ENCODE results near the gene ZNF521. TPM values are rescaled to one million over a fixed set of nuclear protein-coding genes. Genes with fewer than 3 reads are reported as not detected.

ZNF521 gene
- total and polyA plus RNA-seq, 10 of the 15 experiments (the other 5 are each of a cell fraction or from before 2014, with no cell fraction given): 0.02 to 0.05 (median 0.04) TPM; not detected in 6

DNA sequence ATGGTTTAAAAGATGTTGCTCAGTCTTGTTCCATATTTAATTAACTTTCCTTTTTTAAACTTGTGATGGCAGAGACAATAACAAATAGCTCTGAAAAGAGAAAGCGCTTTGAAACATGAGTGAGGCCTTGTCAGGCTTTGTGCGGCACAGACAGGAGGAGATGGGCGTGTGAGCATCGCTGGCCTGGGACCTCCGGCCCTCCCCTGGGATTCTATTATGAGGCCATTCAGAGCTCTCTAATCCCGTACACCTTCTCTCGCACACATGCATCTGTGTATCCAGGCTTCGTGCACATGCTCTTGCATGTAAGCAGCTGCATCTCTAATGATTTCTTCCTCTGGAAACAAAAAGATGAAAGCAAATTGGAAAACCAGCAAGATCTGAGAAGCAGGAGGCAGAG, 313.7 kb downstream of the ZNF521 start:
- SMC1A ChIA-PET (ENCODE audit: uncharacterized antibody, unreplicated experiment): no interaction called here
- BruUV-seq (replicated peaks): no TSS peak

GRCh38 chr18:25033747-25034471, 318.1 kb downstream of the ZNF521 start:
- Histone ChIP-seq H4K20me1 (ENCODE audit: control insufficient read depth, insufficient read depth) (no peaks in the 10 kb centered on the region), H3K79me2 (ENCODE audit: control insufficient read depth, insufficient read depth, low read length) (no peaks in the 10 kb centered on the region), H3K4me1 (ENCODE audit: control insufficient read depth, insufficient read depth, low read length) (no peaks in the 10 kb centered on the region), H3K4me3 (no peak overlapping the region), H3K27ac (ENCODE audit: control insufficient read depth, insufficient read depth) (no peak overlapping the region), H3K9me3 (replicated peaks; ENCODE audit: control insufficient read depth, insufficient read depth, low read length) (no peaks in the 10 kb centered on the region), H3K36me3 (ENCODE audit: control insufficient read depth in 2 of 2, insufficient read depth in 2 of 2, low read length in 1 of 2) (no peaks in the 10 kb centered on the region), H3K4me2 (ENCODE audit: control insufficient read depth, insufficient read depth) (no peak overlapping the region), H3K9ac (ENCODE audit: control insufficient read depth, insufficient read depth, low read length) (no peak overlapping the region), H2AFZ (ENCODE audit: control insufficient read depth, low read depth, low read length) (no peak overlapping the region), H3K27me3 (replicated peaks in 1 of 2; ENCODE audit: control insufficient read depth in 2 of 2, insufficient read depth in 2 of 2, low read length in 1 of 2) (no peaks in the 10 kb centered on the region)
- ChIA-PET RAD21 (ENCODE audit: unreplicated experiment) (no interaction called here), CTCF (no interaction called here), SMC1A (ENCODE audit: uncharacterized antibody, unreplicated experiment) (interaction anchor here (0.7 to 1.2 kb wide), 2 partner anchors 10 to 11 kb away, joined by 3 to 4 read pairs; no protein-coding TSS in a partner anchor), POLR2A (no interaction called here)
- DNase-seq (ENCODE audit: low read depth, low spot score): no peak
- BruUV-seq (replicated peaks): no TSS peak
- intact Hi-C loops (cut with micrococcal nuclease; ENCODE audit: unreplicated experiment) (no loop called here), in situ Hi-C loops (cut with MboI) (no loop called here)
- TF ChIP-seq RBBP5 (conservative IDR thresholded peaks at IDR 0.05) (no peak), ZNF384 (IDR thresholded peaks at IDR 0.05; ENCODE audit: borderline replicate concordance, low read depth, low read length) (no peak), MEF2A (IDR thresholded peaks at IDR 0.05; ENCODE audit: insufficient read depth, low read depth, low read length) (no peak), SIX5 (IDR thresholded peaks at IDR 0.05; ENCODE audit: low read depth, low read length, severe bottlenecking) (no peak), EP300 (IDR thresholded peaks at IDR 0.05; ENCODE audit: borderline replicate concordance in 1 of 2, control insufficient read depth in 1 of 2, low read depth in 2 of 2, low read length in 2 of 2) (no peak), RCOR1 (conservative IDR thresholded peaks at IDR 0.05; ENCODE audit: low read depth, low read length) (no peak), PAX8 (IDR thresholded peaks at IDR 0.05) (no peak), CHD2 (IDR thresholded peaks at IDR 0.05; ENCODE audit: borderline replicate concordance, low read depth, low read length) (no peak), HDAC2 (IDR thresholded peaks at IDR 0.05) (no peak)
- WGBS (ENCODE audit: insufficient coverage, insufficient replicate concordance, low lambda C conversion rate, missing lambda C conversion rate): 1% methylated on average over 4 of the region's 4 CpGs
- no peak for ATAC-seq
- FAIRE-seq: no peak

More for the DNA sequence above, 313.7 kb downstream of the ZNF521 start:
- H3K4me2 ChIP-seq (ENCODE audit: control insufficient read depth, insufficient read depth): no peak overlapping the region
- H4K20me1 ChIP-seq (ENCODE audit: control insufficient read depth, insufficient read depth): no peaks in the 10 kb centered on the region
- DNase-seq (ENCODE audit: low read depth, low spot score): no peak
- H3K27ac ChIP-seq (ENCODE audit: control insufficient read depth, insufficient read depth): no peak overlapping the region
- no peak overlapping the region for H3K4me3 ChIP-seq
- H3K9ac ChIP-seq (ENCODE audit: control insufficient read depth, insufficient read depth, low read length): no peak overlapping the region
- intact Hi-C loops (cut with micrococcal nuclease; ENCODE audit: unreplicated experiment): no loop called here
- H3K36me3 ChIP-seq (ENCODE audit: control insufficient read depth in 2 of 2, insufficient read depth in 2 of 2, low read length in 1 of 2): no peaks in the 10 kb centered on the region
- ATAC-seq: no peak
- H3K9me3 ChIP-seq (replicated peaks; ENCODE audit: control insufficient read depth, insufficient read depth, low read length): no peaks in the 10 kb centered on the region
- in situ Hi-C loops (cut with MboI): no loop called here
- CTCF ChIA-PET: no interaction called here
- H2AFZ ChIP-seq (ENCODE audit: control insufficient read depth, low read depth, low read length): no peak overlapping the region
- H3K4me1 ChIP-seq (ENCODE audit: control insufficient read depth, insufficient read depth, low read length): no peaks in the 10 kb centered on the region
- FAIRE-seq: no peak
- no peaks in the 10 kb centered on the region for H3K27me3 ChIP-seq (replicated peaks in 1 of 2; ENCODE audit: control insufficient read depth in 2 of 2, insufficient read depth in 2 of 2, low read length in 1 of 2)
- 37% methylated on average over 8 of the region's 8 CpGs for WGBS (ENCODE audit: insufficient coverage, insufficient replicate concordance, low lambda C conversion rate, missing lambda C conversion rate)
- POLR2A ChIA-PET: no interaction called here
- H3K79me2 ChIP-seq (ENCODE audit: control insufficient read depth, insufficient read depth, low read length): no peaks in the 10 kb centered on the region
- TF ChIP-seq GABPA (IDR thresholded peaks at IDR 0.05; ENCODE audit: low read depth) (no peak), BCL11A (IDR thresholded peaks at IDR 0.05; ENCODE audit: low read depth, low read length) (no peak), YBX1 (IDR thresholded peaks at IDR 0.05) (no peak)
- TF ChIP-seq, protein P1, sequence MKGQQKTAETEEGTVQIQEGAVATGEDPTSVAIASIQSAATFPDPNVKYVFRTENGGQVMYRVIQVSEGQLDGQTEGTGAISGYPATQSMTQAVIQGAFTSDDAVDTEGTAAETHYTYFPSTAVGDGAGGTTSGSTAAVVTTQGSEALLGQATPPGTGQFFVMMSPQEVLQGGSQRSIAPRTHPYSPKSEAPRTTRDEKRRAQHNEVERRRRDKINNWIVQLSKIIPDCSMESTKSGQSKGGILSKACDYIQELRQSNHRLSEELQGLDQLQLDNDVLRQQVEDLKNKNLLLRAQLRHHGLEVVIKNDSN (IDR thresholded peaks at IDR 0.05; ENCODE audit: borderline replicate concordance, extremely low read length, insufficient read depth, low read depth, low read length): no peak
- RAD21 ChIA-PET (ENCODE audit: unreplicated experiment): no interaction called here
